GM18867 (cell line): ENCODE results near the gene BDP1.
"Not testable (repeated sequence)": the region's sequence is repeated elsewhere in the genome, so short reads cannot be mapped to it uniquely, and the experiment has no call there.

Experiments used
- ATAC-seq: cut with Tn5 transposase; IDR thresholded peaks from one replicate; pipeline ENCODE4 v1.9.1; 2021; ENCODE audit warnings: mild to moderate bottlenecking, moderate library complexity; ENCODE audit not compliant: unreplicated experiment

Gene BDP1, protein sequence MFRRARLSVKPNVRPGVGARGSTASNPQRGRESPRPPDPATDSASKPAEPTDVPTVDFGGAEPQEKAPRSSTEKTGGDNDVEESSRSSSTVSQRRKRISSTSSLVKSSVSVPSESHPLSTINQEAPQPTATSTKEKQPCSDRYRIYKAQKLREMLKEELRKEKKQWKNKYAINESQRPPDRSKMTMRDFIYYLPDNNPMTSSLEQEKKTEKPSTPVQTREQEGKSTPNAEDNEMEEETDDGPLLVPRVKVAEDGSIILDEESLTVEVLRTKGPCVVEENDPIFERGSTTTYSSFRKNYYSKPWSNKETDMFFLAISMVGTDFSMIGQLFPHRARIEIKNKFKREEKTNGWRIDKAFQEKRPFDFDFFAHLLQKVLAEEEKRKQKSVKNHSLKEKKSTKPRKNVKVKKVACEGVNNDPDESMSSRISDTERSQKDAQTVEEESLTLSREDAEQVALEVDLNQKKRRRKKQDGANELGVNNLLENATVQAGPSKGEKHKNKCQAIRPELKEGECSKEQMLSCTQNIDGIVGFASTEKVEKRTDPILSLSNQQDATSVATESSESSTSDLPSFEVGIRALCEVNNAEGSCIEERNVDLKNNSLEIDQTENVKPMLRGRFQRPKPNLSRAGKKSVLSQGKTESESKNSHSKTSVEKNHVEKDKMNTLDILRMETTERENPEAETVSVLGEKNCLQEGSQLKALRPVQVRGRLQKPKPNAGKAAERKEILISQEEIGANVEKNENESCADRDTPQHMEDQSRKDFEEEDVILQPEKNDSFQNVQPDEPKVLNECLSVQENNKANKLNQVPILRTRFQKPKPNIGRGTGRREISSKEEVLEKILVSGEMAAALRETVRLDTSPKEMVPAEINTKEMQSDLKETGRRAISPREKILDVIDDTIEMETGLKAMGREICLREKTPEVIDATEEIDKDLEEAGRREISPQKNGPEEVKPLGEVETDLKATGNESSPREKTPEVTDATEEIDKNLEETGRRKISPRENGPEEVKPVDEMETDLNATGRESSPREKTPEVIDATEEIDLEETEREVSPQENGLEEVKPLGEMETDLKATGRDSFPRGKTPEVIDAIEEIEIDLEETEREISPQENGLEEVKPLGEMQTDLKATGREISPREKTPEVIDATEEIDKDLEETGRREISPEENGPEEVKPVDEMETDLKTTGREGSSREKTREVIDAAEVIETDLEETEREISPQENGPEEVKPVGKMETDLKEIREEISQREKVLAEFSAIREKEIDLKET (N-terminal part only)

DNA sequence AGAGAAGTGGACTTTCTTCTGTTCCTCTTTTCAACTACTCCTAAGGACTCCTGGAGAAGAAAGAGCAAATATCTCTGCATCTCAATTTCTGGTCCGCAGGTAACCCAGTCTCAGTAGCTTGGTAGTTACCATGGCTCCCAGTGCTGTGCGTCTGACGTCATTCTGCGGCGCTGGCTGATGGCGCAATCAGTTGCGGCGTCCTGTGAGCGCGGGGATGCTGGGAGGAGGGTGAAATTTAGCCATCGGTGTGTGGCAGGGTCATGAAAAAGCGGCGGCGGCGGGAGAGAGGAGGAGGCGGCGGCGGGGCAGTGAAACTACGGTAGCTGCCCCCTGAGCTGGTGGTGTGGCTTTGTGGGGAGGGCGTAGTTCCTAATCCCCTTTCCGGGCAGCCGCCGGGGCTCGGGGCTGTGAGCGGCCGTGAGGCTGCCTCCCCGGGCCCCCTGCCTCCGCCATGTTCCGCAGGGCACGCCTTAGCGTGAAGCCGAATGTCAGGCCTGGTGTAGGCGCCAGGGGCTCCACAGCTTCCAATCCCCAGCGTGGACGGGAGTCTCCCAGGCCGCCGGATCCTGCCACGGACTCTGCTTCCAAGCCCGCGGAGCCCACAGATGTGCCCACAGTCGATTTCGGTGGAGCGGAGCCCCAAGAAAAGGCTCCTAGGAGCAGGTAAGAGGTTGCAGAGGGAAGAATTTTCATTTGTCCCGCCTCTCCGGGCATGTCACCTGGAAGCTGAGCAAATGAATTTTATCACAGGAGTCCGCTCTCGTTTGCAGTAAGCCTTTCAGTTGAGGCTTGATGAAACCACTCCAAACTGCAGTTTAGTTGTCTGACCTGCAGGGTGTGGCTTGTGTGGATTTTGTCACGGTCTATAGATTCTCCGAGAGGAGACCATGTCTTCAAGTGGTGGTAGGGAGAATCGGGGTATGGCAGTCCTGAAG, at the start of gene BDP1:
Gene BDP1, plus strand, starts transcription at position 225 of the 935 bp plus-strand sequence. Its CDS starts 227 bp downstream, at position 452.
- peak; percentile 92 for ATAC-seq

DNA sequence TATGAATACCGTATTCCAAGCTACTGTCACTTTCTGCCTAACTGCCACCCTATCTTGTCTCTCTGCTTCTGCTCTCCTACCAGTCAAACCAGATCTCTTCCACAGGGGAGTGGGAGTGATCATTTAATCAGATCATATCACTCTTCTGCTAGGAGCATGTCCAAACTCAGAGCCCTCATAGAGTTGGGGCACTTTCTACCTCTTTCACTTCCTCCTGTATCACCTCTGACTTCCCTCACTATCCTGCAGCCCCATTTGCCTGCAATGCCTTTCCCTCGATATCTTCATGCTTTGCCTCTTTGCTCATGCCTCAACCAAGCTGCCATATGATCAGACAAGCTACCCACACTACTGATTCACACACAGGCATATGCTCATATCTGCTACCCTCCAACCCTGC, 45.4 kb upstream of the BDP1 start:
- ATAC-seq, result not testable (repeated sequence)

DNA sequence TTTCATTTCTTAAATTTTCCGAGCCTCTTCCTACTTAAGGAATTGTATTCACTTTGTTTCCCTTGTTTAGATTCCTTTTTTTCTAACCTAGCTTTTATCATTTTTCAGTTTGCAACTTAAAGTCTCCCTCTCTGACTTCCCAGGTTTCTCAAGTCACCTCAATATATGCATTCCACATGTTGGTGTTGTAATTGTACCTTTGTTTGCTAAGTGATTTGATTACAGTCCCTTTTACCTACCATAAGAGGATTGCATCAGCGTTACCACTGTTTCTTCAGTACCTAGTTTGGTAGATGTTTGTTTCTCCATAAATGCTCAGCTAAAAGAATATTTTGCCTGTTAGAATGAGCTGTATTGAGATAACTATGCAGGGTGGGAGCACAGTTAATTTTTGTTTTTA, 39.8 kb upstream of the BDP1 start:
- ATAC-seq, result not testable (repeated sequence)

DNA sequence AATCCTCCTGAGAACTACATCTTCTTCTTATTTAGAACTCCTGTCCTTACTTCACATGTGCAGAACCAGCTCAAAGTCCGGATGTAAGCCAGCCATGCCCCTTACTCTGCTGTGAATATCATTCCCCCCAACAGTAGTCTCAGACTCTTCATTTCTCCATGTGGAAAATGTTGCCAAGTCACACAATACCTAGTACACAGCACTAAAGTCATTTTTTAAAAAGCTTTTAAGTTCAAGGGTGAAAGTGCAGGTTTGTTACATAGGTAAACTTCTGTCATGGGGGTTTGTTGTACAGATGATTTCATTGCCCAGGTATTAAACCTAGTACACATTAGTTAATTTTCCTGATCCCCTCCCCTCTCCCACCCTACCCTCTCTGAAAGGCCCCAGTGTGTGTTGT, 37.4 kb upstream of the BDP1 start:
- not testable (repeated sequence) for ATAC-seq

DNA sequence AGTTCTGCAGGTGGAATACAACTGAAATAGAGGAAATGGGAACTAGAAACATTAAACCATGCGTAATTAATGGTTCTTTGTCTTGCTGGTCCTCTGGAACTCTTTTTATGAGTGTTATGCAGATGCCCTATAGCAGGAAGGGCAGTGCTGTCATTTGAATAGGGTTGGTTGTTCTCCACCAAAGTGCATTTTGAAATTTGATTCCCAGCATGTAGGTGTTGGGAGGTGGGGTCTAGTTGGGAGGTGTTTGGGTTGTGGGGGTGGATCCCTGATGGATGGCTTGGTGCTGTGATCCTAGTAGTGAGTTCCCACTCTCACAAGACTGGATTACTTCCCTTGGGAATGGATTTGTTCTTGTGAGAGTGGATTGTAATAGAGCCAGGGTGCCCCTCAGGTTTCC, 34.2 kb upstream of the BDP1 start:
- ATAC-seq, result not testable (repeated sequence)

DNA sequence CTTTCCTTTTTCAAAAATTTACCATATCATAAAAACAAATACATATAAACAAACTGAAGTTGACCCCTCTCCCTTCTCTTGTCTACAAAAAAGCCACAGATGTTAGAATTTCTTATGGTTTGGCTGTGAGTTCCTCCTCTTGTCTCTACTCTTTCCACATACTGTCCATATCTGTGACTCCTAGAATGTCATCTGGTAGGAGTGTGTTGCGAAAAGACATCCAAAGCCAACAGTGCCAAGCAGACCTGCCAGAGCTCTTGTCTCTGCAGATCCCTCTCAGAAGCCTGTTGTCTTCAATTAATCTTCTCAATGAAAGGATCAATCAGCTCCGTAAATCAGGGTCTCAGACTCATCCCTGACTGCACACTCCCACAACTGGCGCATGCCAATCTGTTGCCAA, 31.6 kb upstream of the BDP1 start:
- ATAC-seq, result not testable (repeated sequence)

DNA sequence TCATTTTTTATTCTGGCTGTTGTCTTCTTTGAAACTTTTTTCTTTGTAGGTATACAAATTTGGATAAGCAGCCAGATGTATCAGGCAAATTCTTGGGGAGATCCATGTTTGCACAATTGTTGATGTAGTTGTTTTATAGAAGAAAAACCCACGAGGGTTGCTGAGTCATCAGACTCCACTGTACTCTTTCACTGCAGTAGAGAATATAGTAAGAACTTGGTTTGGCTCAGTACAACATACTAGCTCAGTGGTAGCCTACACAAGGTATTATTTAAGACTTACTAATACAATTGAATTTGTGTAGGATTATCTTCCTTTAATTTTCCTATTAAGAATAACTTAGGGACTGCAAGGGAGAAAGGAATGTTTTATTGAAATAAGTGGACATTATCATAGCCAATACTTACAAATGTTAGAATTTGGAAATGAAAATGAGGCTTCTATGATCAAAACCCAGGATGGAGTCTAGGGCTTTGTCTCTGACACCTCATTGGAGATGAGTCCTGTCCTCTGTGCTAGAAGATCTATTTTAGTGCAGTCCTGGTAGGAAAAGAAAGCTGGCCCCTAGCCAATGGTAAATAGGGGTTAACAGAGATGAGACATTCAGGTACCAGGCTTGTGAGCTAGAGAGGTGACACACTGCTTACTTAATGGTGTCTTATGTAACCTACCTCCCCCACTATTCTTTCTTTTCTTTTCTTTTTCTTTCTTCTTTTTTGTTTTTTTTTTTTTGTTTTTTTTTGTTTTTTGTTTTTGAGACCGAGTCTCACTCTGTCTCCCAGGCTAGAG, 28.6 kb upstream of the BDP1 start:
- ATAC-seq, result not testable (repeated sequence)

DNA sequence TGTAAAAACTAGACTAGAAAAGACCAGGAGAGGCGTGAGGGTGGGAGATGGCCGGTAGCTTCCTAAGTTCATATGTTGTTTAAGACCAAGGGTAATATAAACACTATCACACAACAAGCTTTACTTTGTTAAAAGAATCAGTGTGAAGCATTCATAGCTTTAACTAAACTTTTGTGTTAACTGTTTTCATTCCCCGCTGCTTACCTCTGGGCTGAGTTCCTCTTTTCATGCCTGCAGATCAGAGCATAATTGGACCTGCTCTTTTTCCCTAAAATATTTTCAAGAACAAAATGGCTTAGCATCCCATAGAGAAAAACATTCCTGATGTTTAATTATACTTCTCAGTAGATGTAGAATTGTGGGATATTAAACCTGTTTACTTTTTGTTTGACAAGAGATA, 23.0 kb upstream of the BDP1 start:
- not testable (repeated sequence) for ATAC-seq

DNA sequence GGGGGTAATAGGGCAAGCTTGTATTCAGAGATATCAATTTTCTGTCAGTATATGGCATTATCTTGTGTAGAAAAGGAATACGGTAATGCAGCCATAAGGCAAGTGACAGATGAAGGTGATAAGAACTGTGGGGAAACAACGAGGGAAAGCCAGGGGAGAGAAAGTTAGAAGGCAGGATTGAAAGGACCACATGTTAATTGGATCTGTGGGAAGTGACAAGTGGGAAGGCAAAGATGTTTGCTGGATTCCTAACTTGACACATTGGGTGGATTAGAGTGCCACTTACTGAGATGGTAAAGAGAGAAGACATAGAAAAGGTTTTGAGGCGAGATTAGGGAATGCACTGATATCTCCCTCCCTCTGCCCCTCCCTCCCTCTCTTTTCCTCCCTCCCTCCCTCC, 20.6 kb upstream of the BDP1 start:
- not testable (repeated sequence) for ATAC-seq

DNA sequence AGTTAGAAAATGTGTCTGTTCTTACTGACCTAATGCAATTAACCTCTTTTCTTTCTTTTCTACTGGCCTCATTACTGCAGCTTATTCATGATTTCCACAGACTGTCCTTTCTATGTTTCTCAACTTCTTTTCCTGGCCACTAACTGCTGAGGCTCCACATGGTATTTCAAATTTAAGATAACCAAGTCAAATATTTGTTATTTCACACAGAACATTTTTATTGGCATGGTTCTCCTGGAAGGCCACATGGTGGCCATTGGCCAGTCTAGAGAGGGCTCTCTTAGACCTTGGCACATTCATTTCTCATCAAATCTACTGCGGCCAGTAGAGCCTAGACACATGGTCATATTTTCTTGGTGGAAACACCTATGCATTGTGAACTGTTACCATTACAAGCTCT, 13.9 kb upstream of the BDP1 start:
- not testable (repeated sequence) for ATAC-seq

DNA sequence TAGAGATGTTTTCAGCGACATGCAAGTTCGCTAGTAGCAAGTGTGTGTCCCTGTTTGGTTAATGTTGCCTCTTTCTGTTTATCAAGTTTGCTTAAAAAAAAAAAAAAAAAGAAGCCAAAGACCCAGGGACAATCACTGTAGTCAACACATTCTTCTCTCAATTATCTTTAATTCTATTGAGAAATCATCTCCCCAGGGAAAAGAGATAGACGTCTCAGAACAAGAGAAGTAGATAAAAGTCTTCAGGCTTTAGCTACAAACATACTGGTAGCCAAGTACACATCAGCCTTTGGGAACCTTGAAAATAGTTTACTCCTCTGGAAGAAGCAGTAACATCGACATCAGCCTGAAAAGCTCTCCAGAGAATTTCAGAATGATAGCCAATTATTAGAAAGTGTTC, 11.6 kb upstream of the BDP1 start:
- not testable (repeated sequence) for ATAC-seq

DNA sequence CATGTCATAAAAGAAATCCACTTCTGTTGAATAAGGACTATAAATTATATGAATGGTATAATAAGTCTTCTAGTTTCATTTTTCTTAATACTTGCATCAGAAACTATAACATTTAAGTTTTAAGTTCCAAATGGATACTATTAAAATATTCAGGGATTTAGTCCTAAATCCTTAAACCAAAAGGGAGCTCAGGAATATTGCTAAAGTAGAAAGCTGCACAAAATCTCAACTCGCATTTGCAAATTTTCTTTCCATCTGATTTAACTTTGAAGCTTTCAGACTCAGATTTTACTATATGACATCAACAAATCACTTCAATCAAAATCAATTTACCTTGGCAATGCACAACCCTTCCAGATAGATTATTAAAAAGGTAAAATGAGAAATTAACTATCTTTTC, 10.4 kb upstream of the BDP1 start:
- ATAC-seq, result not testable (repeated sequence)

DNA sequence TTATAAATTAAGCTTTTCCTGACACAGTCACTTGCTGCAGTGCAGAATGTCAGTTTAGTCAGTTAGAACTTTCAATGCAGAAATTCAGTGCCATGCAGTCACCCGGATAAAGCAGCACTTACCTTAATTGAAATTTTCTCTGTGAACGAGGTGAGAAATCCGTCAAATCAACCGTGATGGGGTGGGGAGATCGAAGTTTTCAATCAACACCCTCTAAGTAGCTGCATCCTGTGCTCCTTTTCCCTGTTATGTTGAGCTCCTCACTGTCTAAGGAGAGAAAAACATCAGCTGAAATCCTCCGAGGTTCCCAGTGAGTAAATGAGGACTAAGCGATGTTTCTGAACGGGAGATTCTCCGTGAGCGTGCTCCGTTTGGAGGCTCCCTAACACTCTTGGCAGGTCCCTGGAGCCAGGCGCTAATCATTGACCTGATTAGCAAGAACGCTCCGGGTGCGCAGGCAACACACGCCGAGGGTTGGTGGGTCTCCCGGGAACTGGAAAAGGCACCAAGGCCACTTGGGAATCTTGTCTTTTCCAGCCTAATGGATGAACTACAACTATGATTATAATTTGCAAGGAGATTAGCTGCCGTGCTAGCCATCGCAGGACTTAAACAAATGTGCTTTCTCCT, 9.8 kb upstream of the BDP1 start:
- ATAC-seq, result not testable (repeated sequence)

DNA sequence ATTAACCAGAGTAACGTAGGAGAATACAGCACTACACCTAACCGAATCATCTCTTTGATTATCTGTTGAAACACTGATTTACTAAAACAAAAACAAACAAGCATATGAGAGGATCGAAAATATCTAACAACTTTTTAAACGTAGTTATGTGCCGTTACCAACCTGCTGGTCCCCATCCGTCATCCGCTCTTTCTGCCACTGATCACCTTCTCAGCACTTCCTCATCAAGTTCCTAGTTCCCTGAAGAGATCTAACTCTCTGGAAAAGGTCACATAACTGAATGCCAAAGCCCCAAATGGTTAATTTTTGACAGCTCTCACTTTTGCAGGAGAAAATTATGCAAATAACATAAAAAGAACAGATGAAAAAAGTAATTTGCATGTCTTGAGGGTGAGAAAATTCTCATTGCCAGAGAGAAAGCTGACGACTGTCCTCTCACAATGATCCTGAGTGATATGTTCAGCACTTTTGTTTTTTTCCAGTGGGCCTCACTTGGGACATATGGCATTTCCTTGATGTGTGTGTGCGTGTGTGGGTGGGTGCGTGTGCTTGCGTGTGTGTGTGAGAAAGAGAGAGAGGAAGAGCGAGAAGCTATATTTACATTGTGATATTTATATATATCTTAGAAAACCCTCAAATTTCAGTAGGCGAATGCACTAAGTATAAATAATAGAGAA, 8.8 kb upstream of the BDP1 start:
- ATAC-seq, result peak; percentile 32

DNA sequence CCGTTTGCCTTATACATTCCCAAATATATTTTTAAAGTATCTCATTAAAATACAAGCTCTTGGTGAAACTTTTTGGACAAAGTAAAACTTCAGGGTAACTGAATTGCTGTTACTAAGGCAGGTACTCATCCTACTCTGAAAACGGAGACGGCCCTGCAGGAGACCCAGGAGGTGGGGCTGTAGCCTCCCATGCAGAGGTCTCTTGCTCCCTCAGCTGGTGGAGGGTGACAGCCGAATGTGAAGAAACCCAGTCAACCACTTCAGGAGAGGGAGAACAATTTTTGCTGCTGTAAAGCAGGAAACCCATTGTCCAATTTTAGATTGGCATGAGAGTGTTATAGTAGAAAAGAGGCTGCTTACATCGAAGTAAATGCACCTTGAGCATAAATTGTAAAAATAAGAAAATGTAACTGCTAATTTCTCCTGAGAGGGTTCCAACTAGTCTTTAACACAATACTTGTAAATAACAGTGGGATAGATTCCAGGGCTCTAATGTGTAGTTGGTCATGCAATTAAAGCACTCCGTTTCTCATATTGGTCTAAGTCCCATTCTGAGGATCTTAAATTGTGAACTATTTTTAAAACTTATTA, 8.1 kb upstream of the BDP1 start:
- ATAC-seq, result peak; percentile 93

DNA sequence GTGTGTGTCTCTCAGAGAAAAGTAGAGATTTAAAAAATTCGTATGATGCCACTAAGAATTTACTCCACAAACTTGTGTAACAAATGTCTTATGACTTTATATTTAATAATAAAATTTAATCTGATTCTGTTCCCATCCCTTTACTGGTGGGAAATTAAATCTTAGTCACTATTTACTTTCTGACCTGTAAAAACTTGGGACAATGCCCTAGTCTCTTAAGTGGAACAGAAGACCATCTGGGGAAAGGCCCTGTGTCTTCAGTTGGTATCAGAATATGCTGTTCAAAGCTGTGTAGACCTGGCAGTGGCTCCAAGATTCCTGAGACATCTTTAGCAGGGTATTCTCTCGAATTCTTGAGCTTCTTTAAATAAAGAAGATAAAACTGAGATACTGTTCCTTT, 2.6 kb upstream of the BDP1 start:
- no peak for ATAC-seq

DNA sequence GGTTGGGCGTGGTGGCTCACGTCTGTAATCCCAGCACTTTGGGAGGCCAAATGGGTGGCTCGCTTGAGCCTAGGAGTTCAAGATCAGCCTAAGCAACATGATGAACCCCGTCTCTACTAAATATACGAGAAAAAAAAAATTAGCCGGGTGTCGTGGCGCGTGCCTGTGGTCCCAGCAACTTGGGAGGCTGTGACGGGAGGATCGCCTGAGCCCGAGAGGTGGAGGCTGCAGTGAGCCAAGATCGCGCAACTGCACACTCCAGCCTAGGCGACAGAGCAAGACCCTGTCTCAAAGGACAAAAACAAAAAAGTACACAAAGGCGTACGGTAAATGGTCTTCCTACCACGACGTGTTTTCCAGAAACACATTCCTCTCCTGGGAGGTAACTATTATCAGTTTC, 538 bp upstream of the BDP1 start:
- ATAC-seq, result no peak

DNA sequence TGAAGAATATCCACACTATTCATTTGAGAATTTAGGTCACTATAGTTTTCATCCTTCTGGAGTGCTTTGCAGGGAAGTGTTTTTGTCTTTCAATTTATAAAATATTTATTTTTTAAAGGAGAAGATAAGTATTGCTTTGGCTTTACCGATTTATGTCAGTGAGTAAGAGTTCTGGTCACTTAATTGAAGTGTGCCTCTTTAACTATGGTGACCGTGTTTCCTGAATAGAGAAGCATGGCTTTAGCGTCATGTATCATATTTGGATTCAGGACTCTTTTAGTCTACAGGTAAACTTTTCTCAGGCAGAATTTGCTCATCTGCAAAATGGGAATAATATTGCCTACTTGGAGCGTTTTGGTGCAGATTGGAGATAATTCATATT, 902 bp downstream of the BDP1 start:
- ATAC-seq, result no peak
